HFFc6 (cell line): ENCODE results near the gene PHETA1. TPM values are rescaled to one million over a fixed set of nuclear protein-coding genes. Genes with fewer than 3 reads are reported as not detected.

ENCODE experiments used
- DNase-seq: peaks from one replicate; pipeline ENCODE4 v3.0.0-alpha.2; 2018
- H3K27ac Mint-ChIP-seq: 2 replicates; pipeline ENCODE4 v1.8.0; 2020; ENCODE audit warnings: mild to moderate bottlenecking, mixed read lengths
- H3K27me3 Mint-ChIP-seq: 2 replicates; pipeline ENCODE4 v1.8.0; 2021; ENCODE audit warnings: mild to moderate bottlenecking, moderate library complexity, mixed read lengths; ENCODE audit not compliant: insufficient read depth
- H3K36me3 Mint-ChIP-seq: 2 replicates; pipeline ENCODE4 v1.8.0; 2021; ENCODE audit warnings: low read depth, mixed read lengths
- H3K4me1 Mint-ChIP-seq: 2 replicates; pipeline ENCODE4 v1.8.0; 2020; ENCODE audit warnings: low read depth, mixed read lengths
- H3K4me3 Mint-ChIP-seq: 2 replicates; pipeline ENCODE4 v1.8.0; 2020; ENCODE audit warnings: mild to moderate bottlenecking, moderate library complexity, mixed read lengths
- H3K9me3 Mint-ChIP-seq: 2 replicates; pipeline ENCODE4 v1.8.0; 2020; ENCODE audit warnings: mild to moderate bottlenecking, mixed read lengths
- total RNA-seq, 6 experiments: library from RNA; stranded (reverse); fragmentation: NEBNext Ultra II Directional; extraction: Animal tissue kit (Norgen Biotek cat#: 25700); gene quantifications; 2 replicates in 1 of 6; 3 replicates in 5 of 6; pipeline ENCODE4 v1.2.3, GENCODE V29; 2021
- TF ChIP-seq, protein P1 (sequence below): fragments of 200-600 bp; sonication (generic); IDR thresholded peaks from 2 replicates; pipeline ENCODE4 v1.5.0; 2021; ENCODE audit warnings: antibody characterized with exemption, mild to moderate bottlenecking

PHETA1 gene
- total RNA-seq, 6 experiments from 2014 or later: 11.5 to 15.0 (median 14.0) TPM

DNA sequence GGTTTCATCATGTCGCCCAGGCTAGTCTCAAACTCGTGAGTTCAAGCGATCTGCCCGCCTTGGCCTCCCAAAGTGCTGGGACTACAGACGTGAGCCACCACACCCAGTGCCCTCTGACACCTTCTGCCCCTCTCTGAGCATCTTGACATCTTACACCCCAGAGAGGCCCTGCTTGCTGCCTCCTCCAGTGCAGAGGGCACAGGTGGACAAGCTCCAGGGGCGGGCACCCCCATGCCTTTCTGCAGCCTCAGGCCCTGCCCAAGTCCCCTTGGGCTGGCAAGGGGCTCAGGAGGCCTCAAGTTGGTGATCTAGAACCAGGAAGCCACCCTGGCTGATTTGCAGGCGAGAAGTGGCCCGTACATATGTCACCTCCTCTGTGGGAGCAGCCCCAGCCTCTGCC, 25.6 kb upstream of the PHETA1 start:
- Mint-ChIP-seq H3K36me3 (no peaks in the 10 kb centered on the region), H3K4me3 (no peak overlapping the region), H3K4me1 (peaks cover 40% of the 10 kb centered on the region), H3K27me3 (peaks cover 8% of the 10 kb centered on the region), H3K27ac (no peak overlapping the region), H3K9me3 (no peaks in the 10 kb centered on the region)
- TF ChIP-seq, protein P1, sequence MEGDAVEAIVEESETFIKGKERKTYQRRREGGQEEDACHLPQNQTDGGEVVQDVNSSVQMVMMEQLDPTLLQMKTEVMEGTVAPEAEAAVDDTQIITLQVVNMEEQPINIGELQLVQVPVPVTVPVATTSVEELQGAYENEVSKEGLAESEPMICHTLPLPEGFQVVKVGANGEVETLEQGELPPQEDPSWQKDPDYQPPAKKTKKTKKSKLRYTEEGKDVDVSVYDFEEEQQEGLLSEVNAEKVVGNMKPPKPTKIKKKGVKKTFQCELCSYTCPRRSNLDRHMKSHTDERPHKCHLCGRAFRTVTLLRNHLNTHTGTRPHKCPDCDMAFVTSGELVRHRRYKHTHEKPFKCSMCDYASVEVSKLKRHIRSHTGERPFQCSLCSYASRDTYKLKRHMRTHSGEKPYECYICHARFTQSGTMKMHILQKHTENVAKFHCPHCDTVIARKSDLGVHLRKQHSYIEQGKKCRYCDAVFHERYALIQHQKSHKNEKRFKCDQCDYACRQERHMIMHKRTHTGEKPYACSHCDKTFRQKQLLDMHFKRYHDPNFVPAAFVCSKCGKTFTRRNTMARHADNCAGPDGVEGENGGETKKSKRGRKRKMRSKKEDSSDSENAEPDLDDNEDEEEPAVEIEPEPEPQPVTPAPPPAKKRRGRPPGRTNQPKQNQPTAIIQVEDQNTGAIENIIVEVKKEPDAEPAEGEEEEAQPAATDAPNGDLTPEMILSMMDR: no peak
- DNase-seq: no peak

DNA sequence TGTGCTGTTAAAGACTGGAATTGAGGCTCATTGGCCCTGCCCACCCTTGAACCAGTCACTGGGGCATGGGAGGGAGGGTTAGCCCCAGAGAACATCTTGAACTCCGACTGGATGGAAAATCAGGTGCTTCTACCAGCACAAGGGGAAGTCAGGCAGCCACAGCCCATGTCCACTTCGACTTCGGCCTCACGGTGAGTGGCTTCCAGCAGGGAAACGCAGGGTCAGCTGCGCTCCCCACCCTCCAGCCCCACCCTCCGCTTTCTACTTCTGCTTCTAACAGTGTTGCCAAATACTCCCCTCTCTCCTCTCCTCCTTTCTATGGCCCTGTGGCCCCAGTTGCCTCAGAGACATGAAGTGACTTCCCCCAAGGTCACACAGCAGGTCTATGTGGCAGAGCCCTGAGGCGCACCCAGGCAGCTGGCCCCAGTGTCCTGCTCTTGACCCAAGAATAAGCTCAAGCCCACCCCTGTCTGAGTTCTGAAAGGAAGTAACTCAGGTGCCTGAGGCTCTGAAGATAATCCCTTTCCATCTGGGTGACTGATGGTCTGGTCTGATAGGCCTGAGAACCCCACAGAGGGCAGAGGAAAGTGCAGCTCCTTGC, 24.9 kb upstream of the PHETA1 start:
- TF ChIP-seq, protein P1: no peak
- Mint-ChIP-seq H3K4me1 (peaks cover 33% of the 10 kb centered on the region), H3K27me3 (peaks cover 12% of the 10 kb centered on the region), H3K4me3 (no peak overlapping the region), H3K9me3 (no peaks in the 10 kb centered on the region), H3K36me3 (no peaks in the 10 kb centered on the region), H3K27ac (peak overlapping the region; percentile 41)
- peak; percentile 41 for DNase-seq

DNA sequence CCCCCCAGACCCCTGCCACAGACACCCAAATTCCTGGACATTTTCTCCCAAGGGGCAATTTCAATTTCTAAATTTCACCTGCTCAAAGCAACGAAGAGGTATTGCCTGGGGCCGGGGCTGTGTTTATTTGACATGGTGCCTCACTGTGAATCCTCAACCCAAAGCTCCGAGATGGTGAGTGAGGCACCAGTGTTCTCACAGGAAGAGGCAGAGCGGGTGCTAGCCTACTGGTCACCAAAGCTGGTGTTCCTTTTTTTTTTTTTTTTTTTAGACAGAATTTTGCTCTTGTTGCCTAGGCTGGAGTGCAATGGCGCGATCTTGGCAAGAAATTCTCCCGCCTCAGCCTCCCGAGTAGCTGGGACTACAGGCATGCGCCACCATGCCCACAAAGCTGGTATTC, 22.0 kb upstream of the PHETA1 start:
- no peak for DNase-seq
- Mint-ChIP-seq H3K4me3 (no peak overlapping the region), H3K36me3 (no peaks in the 10 kb centered on the region), H3K9me3 (no peaks in the 10 kb centered on the region), H3K27ac (no peak overlapping the region), H3K4me1 (peaks cover 27% of the 10 kb centered on the region), H3K27me3 (peaks cover 19% of the 10 kb centered on the region)
- TF ChIP-seq, protein P1: no peak

DNA sequence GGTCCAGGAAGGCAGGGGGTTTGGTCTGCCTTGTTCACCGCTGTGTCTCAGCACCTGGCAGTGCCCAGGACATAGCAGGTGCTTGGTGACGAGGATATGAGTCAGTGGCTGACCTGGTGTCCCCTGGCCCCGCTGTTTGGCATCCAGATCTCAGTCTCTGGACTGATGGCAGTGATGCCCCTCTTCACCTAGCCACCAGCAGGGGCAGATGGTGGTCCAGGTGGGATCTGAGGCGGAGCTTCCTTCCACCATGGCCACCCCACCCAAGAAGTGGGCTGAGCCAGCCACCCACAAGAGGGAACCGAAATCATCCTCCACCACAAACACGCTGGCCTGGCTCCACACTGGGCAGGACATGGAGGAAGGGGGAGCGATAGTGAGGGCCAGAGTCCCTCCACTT, 20.7 kb upstream of the PHETA1 start:
- Mint-ChIP-seq H3K27ac (no peak overlapping the region), H3K4me1 (peaks cover 26% of the 10 kb centered on the region), H3K9me3 (no peaks in the 10 kb centered on the region), H3K36me3 (no peaks in the 10 kb centered on the region), H3K4me3 (no peak overlapping the region), H3K27me3 (peaks cover 19% of the 10 kb centered on the region)
- TF ChIP-seq, protein P1: peak; percentile 18; the same call in 1 of the 2 replicates
- DNase-seq: no peak

DNA sequence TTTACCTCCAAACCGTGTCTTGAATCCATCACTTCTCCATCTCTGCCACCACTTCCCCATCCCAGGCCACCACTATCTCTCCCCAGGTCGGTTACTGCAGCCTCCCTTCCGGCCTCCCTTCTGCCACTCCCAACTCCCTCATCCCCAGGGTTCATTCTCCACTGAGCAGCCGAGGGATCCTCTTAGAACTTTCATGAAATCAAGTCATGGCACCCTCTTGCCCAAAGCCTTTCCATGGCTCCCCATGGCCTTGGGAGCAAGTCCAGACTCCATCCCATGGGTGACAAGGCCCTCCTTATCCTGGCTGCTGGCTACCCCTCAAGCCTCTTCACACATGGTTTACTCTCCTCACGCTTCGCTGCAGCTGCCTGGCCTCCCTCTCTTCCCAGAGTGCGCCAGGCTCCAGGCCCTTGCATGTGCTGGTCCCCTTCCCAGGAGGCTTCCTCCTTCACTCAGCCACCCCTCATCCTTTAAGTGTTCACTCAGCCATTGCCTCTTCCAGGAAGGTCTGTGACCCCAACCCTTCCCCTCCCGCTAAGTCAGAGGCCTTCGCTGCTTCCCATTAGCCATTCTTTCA, 18.9 kb upstream of the PHETA1 start:
- Mint-ChIP-seq H3K36me3 (no peaks in the 10 kb centered on the region), H3K9me3 (no peaks in the 10 kb centered on the region), H3K4me1 (peaks cover 14% of the 10 kb centered on the region), H3K27me3 (peaks cover 21% of the 10 kb centered on the region), H3K4me3 (no peak overlapping the region), H3K27ac (no peak overlapping the region)
- no peak for DNase-seq
- TF ChIP-seq, protein P1: no peak
